GM12878 (cell line): ENCODE measurements around the gene CDH4. TPM values are rescaled to one million over a fixed set of nuclear protein-coding genes. Genes with fewer than 3 reads are reported as not detected.

Source experiments
- ATAC-seq: fragments of 200-7000 bp; cut with Tn5 transposase; 3 replicates; pipeline ENCODE4 v1.9.1; 2020; ENCODE audit warnings: mild to moderate bottlenecking, moderate library complexity
- BruUV-seq: library from RNA; stranded (reverse); fragments of 400-500 nt; replicated peaks from 2 replicates; lab custom pipeline; 2021; lab: Mats Ljungman, UMichigan
- CTCF ChIA-PET: fragments of 300-600 bp; sonication (Branson Sonifier 250); formaldehyde crosslinking; extraction: SDS; loops from one replicate; lab custom pipeline; 2021; ENCODE audit warnings: inconsistent platforms; lab: Yijun Ruan, JAX
- POLR2A ChIA-PET: fragments of 350-600 bp; formaldehyde crosslinking; extraction: SDS; loops from one replicate; lab custom pipeline; 2021; ENCODE audit warnings: inconsistent platforms; lab: Charles Lee
- RAD21 ChIA-PET: fragments of 300-600 bp; sonication (Branson Sonifier 250); formaldehyde crosslinking; loops from one replicate; lab custom pipeline; 2023; ENCODE audit warnings: antibody characterized with exemption; ENCODE audit not compliant: unreplicated experiment; lab: Charles Lee
- SMC1A ChIA-PET: fragments of 300-600 bp; sonication (Branson Sonifier 250); formaldehyde crosslinking; loops from one replicate; lab custom pipeline; 2023; ENCODE audit not compliant: unreplicated experiment, uncharacterized antibody; lab: Charles Lee
- DNase-seq: peaks from one replicate; pipeline ENCODE4 v3.0.0-alpha.2; 2011; ENCODE audit warnings: low read depth, low spot score
- FAIRE-seq: peaks from 3 replicates; lab custom pipeline; 2011; peaks lifted over from hg19 to GRCh38; lab: Jason Lieb, UNC
- H2AFZ ChIP-seq: 2 replicates; pipeline ENCODE4 v1.6.0; 2011; ENCODE audit warnings: low read depth, low read length, control low read depth; ENCODE audit not compliant: control insufficient read depth
- H3K27ac ChIP-seq: 2 replicates; pipeline ENCODE4 v1.5.1; 2011; ENCODE audit warnings: control low read depth; ENCODE audit not compliant: control insufficient read depth, insufficient read depth
- H3K27me3 ChIP-seq, 2 experiments: replicated peaks in 1 of 2; 2 replicates each; pipeline versions ENCODE4 v1.6.0 to v1.6.1; 2011; ENCODE audit warnings: low read length in 1 of 2; ENCODE audit not compliant: control insufficient read depth in 2 of 2, insufficient read depth in 2 of 2
- H3K36me3 ChIP-seq, 2 experiments: 2 replicates each; pipeline ENCODE4 v1.5.1; 2011; ENCODE audit warnings: low read length in 1 of 2; ENCODE audit not compliant: control insufficient read depth in 2 of 2, insufficient read depth in 2 of 2
- H3K4me1 ChIP-seq: 2 replicates; pipeline ENCODE4 v1.6.1; 2011; ENCODE audit warnings: mild to moderate bottlenecking, low read length, moderate library complexity, mixed read lengths; ENCODE audit not compliant: control insufficient read depth, insufficient read depth
- H3K4me2 ChIP-seq: 2 replicates; pipeline ENCODE4 v1.6.0; 2011; ENCODE audit warnings: control low read depth; ENCODE audit not compliant: control insufficient read depth, insufficient read depth
- H3K4me3 ChIP-seq: fragments of 200-600 bp; sonication (generic); 2 replicates; pipeline ENCODE4 v1.5.1; 2016
- H3K79me2 ChIP-seq: 2 replicates; pipeline ENCODE4 v1.6.0; 2011; ENCODE audit warnings: low read length; ENCODE audit not compliant: control insufficient read depth, insufficient read depth
- H3K9ac ChIP-seq: 2 replicates; pipeline ENCODE4 v1.8.0; 2011; ENCODE audit warnings: low read length, control low read depth, mixed read lengths; ENCODE audit not compliant: control insufficient read depth, insufficient read depth
- H3K9me3 ChIP-seq: replicated peaks from 3 replicates; pipeline ENCODE4 v1.5.1; 2011; ENCODE audit warnings: mild to moderate bottlenecking, low read length; ENCODE audit not compliant: control insufficient read depth, insufficient read depth
- H4K20me1 ChIP-seq: 2 replicates; pipeline ENCODE4 v1.6.0; 2011; ENCODE audit not compliant: control insufficient read depth, insufficient read depth
- BRCA1 ChIP-seq: IDR thresholded peaks from 2 replicates; pipeline ENCODE4 v1.6.1; 2011; ENCODE audit warnings: low read depth, low read length, improper control_type of control experiment
- CBX5 ChIP-seq: sonication (generic); IDR thresholded peaks from 2 replicates; pipeline ENCODE4 v1.6.1; 2016; ENCODE audit warnings: low read depth, moderate library complexity, mild to moderate bottlenecking, inconsistent platforms
- CHD1 ChIP-seq: IDR thresholded peaks from 2 replicates; pipeline ENCODE4 v1.6.1; 2012; ENCODE audit warnings: low read depth, low read length, improper control_type of control experiment
- CHD2 ChIP-seq: IDR thresholded peaks from 2 replicates; pipeline ENCODE4 v1.6.1; 2011; ENCODE audit warnings: low read depth, low read length, improper control_type of control experiment, borderline replicate concordance
- CHD4 ChIP-seq: fragments of 200-600 bp; sonication (generic); IDR thresholded peaks from 2 replicates; pipeline ENCODE4 v1.6.1; 2016; ENCODE audit warnings: mild to moderate bottlenecking
- GABPA ChIP-seq: IDR thresholded peaks from 2 replicates; pipeline ENCODE4 v1.6.1; 2014; ENCODE audit warnings: antibody characterized with exemption, low read depth, mild to moderate bottlenecking, inconsistent platforms
- KLF5 ChIP-seq: fragments of 450-650 bp; IDR thresholded peaks from 2 replicates; pipeline ENCODE4 v1.6.1; 2014; ENCODE audit warnings: mild to moderate bottlenecking; ENCODE audit not compliant: partially characterized antibody
- RAD51 ChIP-seq: fragments of 450-650 bp; IDR thresholded peaks from 2 replicates; pipeline ENCODE4 v1.6.1; 2016; ENCODE audit warnings: moderate library complexity, mild to moderate bottlenecking, inconsistent platforms
- RBBP5 ChIP-seq: fragments of 200-600 bp; sonication (generic); conservative IDR thresholded peaks from 2 replicates; pipeline ENCODE4 v1.6.1; 2016
- SMC3 ChIP-seq: IDR thresholded peaks from 2 replicates; pipeline ENCODE4 v1.6.1; 2011; ENCODE audit warnings: low read length, improper control_type of control experiment, borderline replicate concordance
- SRF ChIP-seq, 2 experiments: IDR thresholded peaks; 2 replicates each; pipeline ENCODE4 v1.6.1; 2011; ENCODE audit warnings: low read depth in 2 of 2, low read length in 2 of 2, mild to moderate bottlenecking in 1 of 2, moderate library complexity in 1 of 2
- YY1 ChIP-seq: IDR thresholded peaks from 2 replicates; pipeline ENCODE4 v1.6.1; 2011; ENCODE audit warnings: low read depth, mild to moderate bottlenecking, low read length
- ZNF384 ChIP-seq: IDR thresholded peaks from 2 replicates; pipeline ENCODE4 v1.6.1; 2012; ENCODE audit warnings: low read depth, mild to moderate bottlenecking, low read length, improper control_type of control experiment, borderline replicate concordance
- ZNF592 ChIP-seq: fragments of 450-650 bp; IDR thresholded peaks from 2 replicates; pipeline ENCODE4 v1.6.1; 2017; ENCODE audit warnings: mild to moderate bottlenecking, moderate library complexity
- ZZZ3 ChIP-seq: IDR thresholded peaks from 2 replicates; pipeline ENCODE4 v1.6.1; 2011; ENCODE audit warnings: low read depth; ENCODE audit not compliant: control insufficient read depth, insufficient read length
- WGBS: methylation state at CpG from one replicate; pipeline ENCODE4 v1.1.6; 2016; ENCODE audit warnings: low lambda C conversion rate; ENCODE audit not compliant: insufficient replicate concordance, insufficient coverage; ENCODE audit errors: missing lambda C conversion rate; 5-methylcytosine and 5-hydroxymethylcytosine counted together
- in situ Hi-C: fragments of 300-500 bp; cut with MboI; formaldehyde crosslinking; loops from 9 replicates; pipeline ENCODE4 v1.14.3; 2018; ENCODE audit warnings: mixed read lengths
- intact Hi-C: fragments of 100-400 bp; cut with micrococcal nuclease; formaldehyde crosslinking; loops from one replicate; pipeline ENCODE4 v1.14.2; 2022; ENCODE audit not compliant: unreplicated experiment
- polyA plus RNA-seq, 11 experiments: library from polyadenylated mRNA; depleted of rRNA in 4 of 11; unstranded in 6 of 11; stranded (reverse) in 5 of 11; fragments of >200 nt; fragmentation: Nextera tagmentation in 4 of 11; fragmentation: Illumina TruSeq in 1 of 11; extraction: Ambion mirVana in 4 of 11; extraction: Trizol in 1 of 11; gene quantifications; 1 replicate in 1 of 11; 2 replicates in 10 of 11; pipeline versions ENCODE4 v1.2.1 to v1.2.3, GENCODE V29; 2011 to 2016; ENCODE audit warnings: inconsistent platforms in 2 of 11, missing spikeins in 2 of 11, low read depth in 1 of 11
- total RNA-seq, 4 experiments: library from RNA; depleted of rRNA in 3 of 4; stranded (reverse); fragments of >200 nt in 3 of 4; fragmentation: Illumina TruSeq in 1 of 4; extraction: Trizol in 1 of 4; gene quantifications; 2 replicates each; pipeline versions ENCODE4 v1.2.1 to v1.2.3, GENCODE V29; 2013 to 2021
- TF ChIP-seq, protein P1 (sequence below): IDR thresholded peaks from 2 replicates; pipeline ENCODE4 v1.6.1; 2012; ENCODE audit warnings: mild to moderate bottlenecking, low read depth, low read length
- TF ChIP-seq, protein P2 (sequence below): IDR thresholded peaks from 2 replicates; pipeline ENCODE4 v1.6.1; 2012; ENCODE audit warnings: low read length, inconsistent platforms

The CDH4 gene
- total and polyA plus RNA-seq, 10 of the 15 experiments (the other 5 are each of a cell fraction or from before 2014, with no cell fraction given), result not detected

DNA sequence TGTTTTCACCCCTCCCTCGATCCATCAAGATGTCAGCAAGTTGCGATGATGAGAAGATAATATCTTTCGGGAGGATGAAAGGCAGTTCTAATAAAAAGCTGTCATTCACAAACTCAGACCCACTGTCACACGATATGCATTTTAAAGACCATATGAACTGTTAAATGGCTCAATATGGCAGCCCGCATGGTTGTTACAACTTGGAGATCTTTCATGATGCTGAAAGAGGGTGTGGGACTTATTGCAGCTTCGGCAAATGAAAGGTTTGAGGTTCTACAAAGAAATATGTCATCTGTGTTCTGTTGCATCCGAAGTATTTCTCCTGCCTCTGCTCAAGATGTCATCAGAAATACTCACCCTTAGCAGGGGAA lies 128.5 kb downstream of the CDH4 start:
- no peak overlapping the region for H3K9ac ChIP-seq
- H3K4me3 ChIP-seq, result no peak overlapping the region
- no peaks in the 10 kb centered on the region; the same call in 2 of the 3 replicates for H3K9me3 ChIP-seq
- H4K20me1 ChIP-seq, result no peaks in the 10 kb centered on the region
- WGBS, result 26% methylated on average over 7 of the region's 7 CpGs
- DNase-seq, result no peak
- in situ Hi-C loops, result no loop called here
- no peak overlapping the region for H3K4me2 ChIP-seq
- no TSS peak for BruUV-seq
- no peaks in the 10 kb centered on the region for H3K4me1 ChIP-seq
- CTCF ChIA-PET, result no interaction called here
- intact Hi-C loops, result no loop called here
- RAD21 ChIA-PET, result no interaction called here
- H3K27me3 ChIP-seq, result no peaks in the 10 kb centered on the region
- ATAC-seq, result no peak
- SMC1A ChIA-PET, result no interaction called here
- no peak overlapping the region for H3K27ac ChIP-seq
- no peaks in the 10 kb centered on the region for H3K79me2 ChIP-seq
- H2AFZ ChIP-seq, result no peak overlapping the region
- TF ChIP-seq RAD51 (no peak), YY1 (no peak), ZNF384 (no peak), CHD2 (no peak), BRCA1 (no peak), ZNF592 (no peak), RBBP5 (no peak), CHD1 (no peak), SMC3 (no peak), ZZZ3 (no peak), SRF (IDR thresholded peaks at IDR 0.05; ENCODE audit: low read depth in 2 of 2, low read length in 2 of 2) (no peak), KLF5 (no peak), CBX5 (no peak), CHD4 (no peak), GABPA (no peak)
- TF ChIP-seq, protein P1, sequence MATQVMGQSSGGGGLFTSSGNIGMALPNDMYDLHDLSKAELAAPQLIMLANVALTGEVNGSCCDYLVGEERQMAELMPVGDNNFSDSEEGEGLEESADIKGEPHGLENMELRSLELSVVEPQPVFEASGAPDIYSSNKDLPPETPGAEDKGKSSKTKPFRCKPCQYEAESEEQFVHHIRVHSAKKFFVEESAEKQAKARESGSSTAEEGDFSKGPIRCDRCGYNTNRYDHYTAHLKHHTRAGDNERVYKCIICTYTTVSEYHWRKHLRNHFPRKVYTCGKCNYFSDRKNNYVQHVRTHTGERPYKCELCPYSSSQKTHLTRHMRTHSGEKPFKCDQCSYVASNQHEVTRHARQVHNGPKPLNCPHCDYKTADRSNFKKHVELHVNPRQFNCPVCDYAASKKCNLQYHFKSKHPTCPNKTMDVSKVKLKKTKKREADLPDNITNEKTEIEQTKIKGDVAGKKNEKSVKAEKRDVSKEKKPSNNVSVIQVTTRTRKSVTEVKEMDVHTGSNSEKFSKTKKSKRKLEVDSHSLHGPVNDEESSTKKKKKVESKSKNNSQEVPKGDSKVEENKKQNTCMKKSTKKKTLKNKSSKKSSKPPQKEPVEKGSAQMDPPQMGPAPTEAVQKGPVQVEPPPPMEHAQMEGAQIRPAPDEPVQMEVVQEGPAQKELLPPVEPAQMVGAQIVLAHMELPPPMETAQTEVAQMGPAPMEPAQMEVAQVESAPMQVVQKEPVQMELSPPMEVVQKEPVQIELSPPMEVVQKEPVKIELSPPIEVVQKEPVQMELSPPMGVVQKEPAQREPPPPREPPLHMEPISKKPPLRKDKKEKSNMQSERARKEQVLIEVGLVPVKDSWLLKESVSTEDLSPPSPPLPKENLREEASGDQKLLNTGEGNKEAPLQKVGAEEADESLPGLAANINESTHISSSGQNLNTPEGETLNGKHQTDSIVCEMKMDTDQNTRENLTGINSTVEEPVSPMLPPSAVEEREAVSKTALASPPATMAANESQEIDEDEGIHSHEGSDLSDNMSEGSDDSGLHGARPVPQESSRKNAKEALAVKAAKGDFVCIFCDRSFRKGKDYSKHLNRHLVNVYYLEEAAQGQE, result no peak
- TF ChIP-seq, protein P2, sequence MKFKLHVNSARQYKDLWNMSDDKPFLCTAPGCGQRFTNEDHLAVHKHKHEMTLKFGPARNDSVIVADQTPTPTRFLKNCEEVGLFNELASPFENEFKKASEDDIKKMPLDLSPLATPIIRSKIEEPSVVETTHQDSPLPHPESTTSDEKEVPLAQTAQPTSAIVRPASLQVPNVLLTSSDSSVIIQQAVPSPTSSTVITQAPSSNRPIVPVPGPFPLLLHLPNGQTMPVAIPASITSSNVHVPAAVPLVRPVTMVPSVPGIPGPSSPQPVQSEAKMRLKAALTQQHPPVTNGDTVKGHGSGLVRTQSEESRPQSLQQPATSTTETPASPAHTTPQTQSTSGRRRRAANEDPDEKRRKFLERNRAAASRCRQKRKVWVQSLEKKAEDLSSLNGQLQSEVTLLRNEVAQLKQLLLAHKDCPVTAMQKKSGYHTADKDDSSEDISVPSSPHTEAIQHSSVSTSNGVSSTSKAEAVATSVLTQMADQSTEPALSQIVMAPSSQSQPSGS, result no peak
- TF ChIP-seq, all 136 proteins: peak for 0
- H3K36me3 ChIP-seq, result no peaks in the 10 kb centered on the region
- no peak for FAIRE-seq
- POLR2A ChIA-PET, result no interaction called here
